DMS79 (cell line): ENCODE data around the gene AURKAIP1.
"Not testable (repeated sequence)": the region's sequence is repeated elsewhere in the genome, so short reads cannot be mapped to it uniquely, and the experiment has no call there.

Experiments
- DNase-seq: peaks from one replicate; lab custom pipeline; 2025; lab: John Stamatoyannopoulos, UW

Gene AURKAIP1

GRCh38 chr1:1385931-1386330 lies 10.9 kb upstream of the AURKAIP1 start:
- no peak for DNase-seq

- DNase-seq, result not testable (repeated sequence)
Measured at GRCh38 chr1:1385339-1385738, 10.3 kb upstream of the AURKAIP1 start.

GRCh38 chr1:1381294-1381693 lies 6.3 kb upstream of the AURKAIP1 start:
- no peak for DNase-seq

- DNase-seq, result no peak
Measured at GRCh38 chr1:1380860-1381259, 5.9 kb upstream of the AURKAIP1 start.

- no peak for DNase-seq
Measured at GRCh38 chr1:1377540-1378205, 2.7 kb upstream of the AURKAIP1 start.

- DNase-seq, result no peak
Measured at GRCh38 chr1:1376551-1377226, 1.7 kb upstream of the AURKAIP1 start.

- no peak for DNase-seq
Measured at GRCh38 chr1:1374589-1374928, 448 bp downstream of the AURKAIP1 start.

GRCh38 chr1:1373815-1374588 lies 1.0 kb downstream of the AURKAIP1 start:
- no peak for DNase-seq

GRCh38 chr1:1373051-1373814 lies 1.8 kb downstream of the AURKAIP1 start:
- no peak for DNase-seq

- DNase-seq, result no peak
Measured at GRCh38 chr1:1371746-1372711, 3.0 kb downstream of the AURKAIP1 start.

- DNase-seq, result no peak
Measured at GRCh38 chr1:1371364-1371745, 3.7 kb downstream of the AURKAIP1 start.

- DNase-seq, result no peak
Measured at GRCh38 chr1:1370771-1371300, 4.2 kb downstream of the AURKAIP1 start.

- not testable (repeated sequence) for DNase-seq
Measured at GRCh38 chr1:1370094-1370493, 4.9 kb downstream of the AURKAIP1 start.

GRCh38 chr1:1367315-1367714 lies 7.7 kb downstream of the AURKAIP1 start:
- no peak for DNase-seq

GRCh38 chr1:1366699-1367066 lies 8.3 kb downstream of the AURKAIP1 start:
- no peak for DNase-seq

- no peak for DNase-seq
Measured at GRCh38 chr1:1365875-1366698, 8.9 kb downstream of the AURKAIP1 start.

GRCh38 chr1:1364266-1364665 lies 10.7 kb downstream of the AURKAIP1 start:
- no peak for DNase-seq

GRCh38 chr1:1361982-1362423 lies 13.0 kb downstream of the AURKAIP1 start:
- DNase-seq, result no peak

GRCh38 chr1:1361233-1361981 lies 13.6 kb downstream of the AURKAIP1 start:
- no peak for DNase-seq
